Measurements from ENCODE around the gene STOX2. TPM values are rescaled to one million over a fixed set of nuclear protein-coding genes. Genes with fewer than 3 reads are reported as not detected.

Gene STOX2
- total and polyA plus RNA-seq, 2 of the 13 experiments (the other 11 are each of a cell fraction or from before 2014, with no cell fraction given) = 0.01 to 0.15 TPM

DNA sequence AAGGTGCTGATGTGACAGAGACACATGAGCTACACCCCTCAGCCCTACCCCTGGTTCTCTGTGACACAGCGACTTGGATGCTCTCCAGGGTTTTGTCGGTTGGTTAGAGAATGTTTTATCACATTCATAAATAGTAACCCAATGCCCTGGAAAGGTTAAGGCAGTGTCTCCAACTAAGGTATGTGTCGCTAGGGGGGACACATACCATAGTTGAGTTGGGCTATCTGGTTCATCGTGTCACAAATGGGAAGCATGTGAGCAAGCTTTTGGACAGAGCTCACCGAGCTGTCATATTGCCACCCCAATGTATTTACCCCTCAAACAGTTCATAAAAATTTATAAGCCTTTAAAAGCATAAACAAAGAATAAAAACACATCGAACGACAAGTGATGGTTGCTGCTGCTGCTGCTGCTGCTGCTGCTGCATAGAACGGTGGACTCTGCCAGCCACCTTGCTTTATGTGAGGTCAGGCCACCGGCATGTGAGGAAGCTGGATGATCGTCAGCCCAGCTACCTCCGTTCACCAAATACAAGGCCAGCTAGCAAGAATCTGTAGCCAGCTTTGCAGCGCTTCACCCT, 55.9 kb downstream of the STOX2 start (continued):
- TF ChIP-seq MED8 (CRISPR knock-in tag; IDR thresholded peaks at IDR 0.05; ENCODE audit: insufficient replicate concordance) = no peak

DNA sequence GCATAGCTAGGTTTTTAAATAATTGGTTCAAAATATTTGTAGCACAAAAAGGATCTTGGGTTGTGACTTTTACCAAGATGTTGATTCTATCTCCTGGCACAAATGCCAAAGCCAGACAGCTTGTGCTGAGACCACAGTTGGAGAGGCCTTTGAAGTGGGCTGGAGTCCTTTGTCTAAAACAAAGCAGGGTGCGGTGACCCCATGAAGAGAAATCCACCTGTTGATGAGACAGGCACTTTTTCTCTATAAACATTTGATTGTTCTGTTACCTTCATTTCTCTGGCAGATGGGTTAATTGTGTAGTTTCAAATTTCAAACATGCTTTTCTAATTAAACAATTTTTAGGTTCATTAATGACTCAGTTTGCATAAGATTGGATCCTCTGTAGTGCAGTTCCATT, 56.7 kb downstream of the STOX2 start:
- Histone ChIP-seq H3K4me3 (replicated peaks in 1 of 3; ENCODE audit: insufficient read depth in 1 of 3, low read depth in 2 of 3, low read length in 3 of 3) (no peak overlapping the region), H3K9ac (ENCODE audit: insufficient read depth, low read depth, low read length) (no peak overlapping the region), H4K20me1 (ENCODE audit: insufficient read depth, low read length) (no peaks in the 10 kb centered on the region), H2AFZ (ENCODE audit: low read length) (no peak overlapping the region), H3K36me3 (replicated peaks in 1 of 2; ENCODE audit: control insufficient read depth in 1 of 2, insufficient read depth in 2 of 2, low read length in 2 of 2) (no peaks in the 10 kb centered on the region), H3K79me2 (ENCODE audit: insufficient read depth, low read length) (no peaks in the 10 kb centered on the region), H3K9me3 (ENCODE audit: low read length) (no peaks in the 10 kb centered on the region), H3K27me3 (ENCODE audit: control insufficient read depth in 1 of 2, insufficient read depth in 2 of 2, low read length in 2 of 2) (peaks cover 0 to 1% of the 10 kb centered on the region in 2 experiments; a peak in 1 of 5 replicates), H3K4me1 (ENCODE audit: insufficient read depth, low read length) (no peaks in the 10 kb centered on the region), H3K27ac (ENCODE audit: extremely low read length, insufficient read depth, low read length) (no peak overlapping the region), H3K4me2 (ENCODE audit: low read depth, low read length) (no peak overlapping the region)
- ChIA-PET CTCF (ENCODE audit: low intra/inter-chr PET ratio, low total read pairs) (no interaction called here), POLR2A (no interaction called here)
- ATAC-seq = no peak
- no TSS peak for BruUV-seq (replicated peaks)
- no peak for FAIRE-seq
- intact Hi-C loops (cut with micrococcal nuclease; ENCODE audit: unreplicated experiment) = no loop called here
- TF ChIP-seq, protein P1, sequence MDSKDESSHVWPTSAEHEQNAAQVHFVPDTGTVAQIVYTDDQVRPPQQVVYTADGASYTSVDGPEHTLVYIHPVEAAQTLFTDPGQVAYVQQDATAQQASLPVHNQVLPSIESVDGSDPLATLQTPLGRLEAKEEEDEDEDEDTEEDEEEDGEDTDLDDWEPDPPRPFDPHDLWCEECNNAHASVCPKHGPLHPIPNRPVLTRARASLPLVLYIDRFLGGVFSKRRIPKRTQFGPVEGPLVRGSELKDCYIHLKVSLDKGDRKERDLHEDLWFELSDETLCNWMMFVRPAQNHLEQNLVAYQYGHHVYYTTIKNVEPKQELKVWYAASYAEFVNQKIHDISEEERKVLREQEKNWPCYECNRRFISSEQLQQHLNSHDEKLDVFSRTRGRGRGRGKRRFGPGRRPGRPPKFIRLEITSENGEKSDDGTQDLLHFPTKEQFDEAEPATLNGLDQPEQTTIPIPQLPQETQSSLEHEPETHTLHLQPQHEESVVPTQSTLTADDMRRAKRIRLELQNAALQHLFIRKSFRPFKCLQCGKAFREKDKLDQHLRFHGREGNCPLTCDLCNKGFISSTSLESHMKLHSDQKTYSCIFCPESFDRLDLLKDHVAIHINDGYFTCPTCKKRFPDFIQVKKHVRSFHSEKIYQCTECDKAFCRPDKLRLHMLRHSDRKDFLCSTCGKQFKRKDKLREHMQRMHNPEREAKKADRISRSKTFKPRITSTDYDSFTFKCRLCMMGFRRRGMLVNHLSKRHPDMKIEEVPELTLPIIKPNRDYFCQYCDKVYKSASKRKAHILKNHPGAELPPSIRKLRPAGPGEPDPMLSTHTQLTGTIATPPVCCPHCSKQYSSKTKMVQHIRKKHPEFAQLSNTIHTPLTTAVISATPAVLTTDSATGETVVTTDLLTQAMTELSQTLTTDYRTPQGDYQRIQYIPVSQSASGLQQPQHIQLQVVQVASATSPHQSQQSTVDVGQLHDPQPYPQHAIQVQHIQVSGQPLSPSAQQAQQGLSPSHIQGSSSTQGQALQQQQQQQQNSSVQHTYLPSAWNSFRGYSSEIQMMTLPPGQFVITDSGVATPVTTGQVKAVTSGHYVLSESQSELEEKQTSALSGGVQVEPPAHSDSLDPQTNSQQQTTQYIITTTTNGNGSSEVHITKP (CRISPR knock-in tag; IDR thresholded peaks at IDR 0.05; ENCODE audit: low read depth) = no peak
- TF ChIP-seq SCMH1 (CRISPR knock-in tag; IDR thresholded peaks at IDR 0.05; ENCODE audit: borderline replicate concordance) (no peak), ADNP (CRISPR knock-in tag; IDR thresholded peaks at IDR 0.05) (no peak), ZNF749 (CRISPR knock-in tag; IDR thresholded peaks at IDR 0.05; ENCODE audit: borderline replicate concordance) (no peak), PCBP2 (optimal IDR thresholded peaks at IDR 0.05; ENCODE audit: low read depth, low read length, poor library complexity, severe bottlenecking) (no peak), ZNF124 (CRISPR knock-in tag; IDR thresholded peaks at IDR 0.05) (no peak), MLLT10 (CRISPR knock-in tag; IDR thresholded peaks at IDR 0.05) (no peak), SALL2 (CRISPR knock-in tag; IDR thresholded peaks at IDR 0.05) (no peak), TBX2 (CRISPR knock-in tag; IDR thresholded peaks at IDR 0.05; ENCODE audit: borderline replicate concordance) (no peak), ZFAT (CRISPR knock-in tag; conservative IDR thresholded peaks at IDR 0.05) (no peak), MTA1 (CRISPR knock-in tag; IDR thresholded peaks at IDR 0.05; ENCODE audit: borderline replicate concordance) (no peak)
- TF ChIP-seq, protein P2, sequence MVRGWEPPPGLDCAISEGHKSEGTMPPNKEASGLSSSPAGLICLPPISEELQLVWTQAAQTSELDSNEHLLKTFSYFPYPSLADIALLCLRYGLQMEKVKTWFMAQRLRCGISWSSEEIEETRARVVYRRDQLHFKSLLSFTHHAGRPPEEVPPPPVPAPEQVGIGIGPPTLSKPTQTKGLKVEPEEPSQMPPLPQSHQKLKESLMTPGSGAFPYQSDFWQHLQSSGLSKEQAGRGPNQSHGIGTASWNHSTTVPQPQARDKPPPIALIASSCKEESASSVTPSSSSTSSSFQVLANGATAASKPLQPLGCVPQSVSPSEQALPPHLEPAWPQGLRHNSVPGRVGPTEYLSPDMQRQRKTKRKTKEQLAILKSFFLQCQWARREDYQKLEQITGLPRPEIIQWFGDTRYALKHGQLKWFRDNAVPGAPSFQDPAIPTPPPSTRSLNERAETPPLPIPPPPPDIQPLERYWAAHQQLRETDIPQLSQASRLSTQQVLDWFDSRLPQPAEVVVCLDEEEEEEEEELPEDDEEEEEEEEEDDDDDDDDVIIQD (CRISPR knock-in tag; IDR thresholded peaks at IDR 0.05; ENCODE audit: low read depth) = no peak
- 0% methylated on average over 1 of the region's 1 CpG for WGBS (ENCODE audit: low lambda C conversion rate)
- in situ Hi-C loops (cut with HindIII; ENCODE audit: extremely low pct_ligation_motif_present, low pct_unique_long_range_greater_than_20kb) = no loop called here
- no peak for DNase-seq (ENCODE audit: low spot score)
